Suprapubic skin (tissue), 4 donors: ENCODE data around the gene AGAP1. TPM values are rescaled to one million over a fixed set of nuclear protein-coding genes. Genes with fewer than 3 reads are reported as not detected.

Experiments used
- DNase-seq, 2 donors: peaks; one replicate each; pipeline ENCODE4 v3.0.0-alpha.2; 2019; ENCODE audit warnings: low spot score in 2 of 2
- H3K27ac ChIP-seq: fragments of 200-600 bp; sonication (generic); one replicate; pipeline ENCODE4 v1.5.1; 2019
- H3K27me3 ChIP-seq: fragments of 200-600 bp; sonication (generic); one replicate; pipeline ENCODE4 v1.5.1; 2019
- H3K36me3 ChIP-seq: fragments of 200-600 bp; sonication (generic); one replicate; pipeline ENCODE4 v1.5.1; 2019
- H3K4me1 ChIP-seq: fragments of 200-600 bp; sonication (generic); one replicate; pipeline ENCODE4 v1.5.1; 2019
- H3K4me3 ChIP-seq: fragments of 200-600 bp; sonication (generic); one replicate; pipeline ENCODE4 v1.5.1; 2019; ENCODE audit warnings: mild to moderate bottlenecking
- H3K9me3 ChIP-seq: fragments of 200-600 bp; sonication (generic); one replicate; pipeline ENCODE4 v1.5.1; 2019
- EP300 ChIP-seq: sonication (generic); formaldehyde crosslinking; IDR thresholded peaks from one replicate; pipeline ENCODE4 v1.6.1; 2017; ENCODE audit warnings: antibody characterized with exemption
- POLR2A ChIP-seq, 2 donors: fragments of 450-650 bp; IDR thresholded peaks; one replicate each; pipeline ENCODE4 v1.6.1; 2017; ENCODE audit warnings: antibody characterized with exemption in 2 of 2, mild to moderate bottlenecking in 2 of 2, moderate library complexity in 2 of 2
- POLR2AphosphoS5 ChIP-seq, 3 donors: sonication (generic); formaldehyde crosslinking; IDR thresholded peaks; one replicate each; pipeline ENCODE4 v1.6.1; 2017; ENCODE audit warnings: antibody characterized with exemption in 3 of 3
- WGBS: methylation state at CpG from one replicate; pipeline ENCODE4 v1.1.5; 2018; 5-methylcytosine and 5-hydroxymethylcytosine counted together
- total RNA-seq, 4 donors: library from RNA; depleted of rRNA; stranded (reverse); fragments of >200 nt; gene quantifications; one replicate each; pipeline ENCODE4 v1.1.0, GENCODE V29; 2016
- TF ChIP-seq, protein P1 (sequence below), 2 donors: fragments of 200-600 bp in 1 of 2; fragments of 450-650 bp in 1 of 2; sonication (generic) in 1 of 2; IDR thresholded peaks; one replicate each; pipeline ENCODE4 v1.5.1; 2016 to 2019; ENCODE audit warnings: antibody characterized with exemption in 2 of 2, mild to moderate bottlenecking in 1 of 2, moderate library complexity in 1 of 2

Gene AGAP1
- total RNA-seq, 4 donors from 2014 or later: 14.1 to 30.7 (median 19.4) TPM

DNA sequence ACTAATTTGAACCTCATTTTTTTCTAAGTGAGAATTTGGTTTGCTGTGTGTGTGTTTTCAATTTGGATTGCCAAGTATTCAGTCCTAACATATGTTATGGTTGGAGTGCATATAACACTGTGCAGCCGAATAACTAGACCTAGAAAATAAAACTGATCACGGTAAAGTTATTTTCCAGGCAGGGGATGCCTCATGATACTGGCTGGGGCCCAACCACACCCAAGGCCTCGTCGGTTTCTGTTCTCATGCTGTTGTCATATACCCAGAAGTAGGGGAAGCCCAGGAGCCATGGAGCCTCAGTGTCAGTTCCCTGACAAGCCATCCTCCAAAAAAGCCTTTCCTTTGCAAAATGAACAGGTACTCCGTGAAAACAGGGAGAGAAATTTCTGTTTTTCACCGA, 514.2 kb downstream of the AGAP1 start:
- 52% methylated on average over 6 of the region's 6 CpGs for WGBS
- Histone ChIP-seq H3K4me3 (no peak overlapping the region), H3K27me3 (no peaks in the 10 kb centered on the region), H3K27ac (no peak overlapping the region), H3K9me3 (no peaks in the 10 kb centered on the region), H3K36me3 (no peaks in the 10 kb centered on the region), H3K4me1 (no peaks in the 10 kb centered on the region)
- no peak for DNase-seq
- no peak for TF ChIP-seq EP300
- TF ChIP-seq POLR2A (IDR thresholded peaks at IDR 0.05): no peak
- TF ChIP-seq POLR2AphosphoS5 (IDR thresholded peaks at IDR 0.05): no peak
- TF ChIP-seq, protein P1, sequence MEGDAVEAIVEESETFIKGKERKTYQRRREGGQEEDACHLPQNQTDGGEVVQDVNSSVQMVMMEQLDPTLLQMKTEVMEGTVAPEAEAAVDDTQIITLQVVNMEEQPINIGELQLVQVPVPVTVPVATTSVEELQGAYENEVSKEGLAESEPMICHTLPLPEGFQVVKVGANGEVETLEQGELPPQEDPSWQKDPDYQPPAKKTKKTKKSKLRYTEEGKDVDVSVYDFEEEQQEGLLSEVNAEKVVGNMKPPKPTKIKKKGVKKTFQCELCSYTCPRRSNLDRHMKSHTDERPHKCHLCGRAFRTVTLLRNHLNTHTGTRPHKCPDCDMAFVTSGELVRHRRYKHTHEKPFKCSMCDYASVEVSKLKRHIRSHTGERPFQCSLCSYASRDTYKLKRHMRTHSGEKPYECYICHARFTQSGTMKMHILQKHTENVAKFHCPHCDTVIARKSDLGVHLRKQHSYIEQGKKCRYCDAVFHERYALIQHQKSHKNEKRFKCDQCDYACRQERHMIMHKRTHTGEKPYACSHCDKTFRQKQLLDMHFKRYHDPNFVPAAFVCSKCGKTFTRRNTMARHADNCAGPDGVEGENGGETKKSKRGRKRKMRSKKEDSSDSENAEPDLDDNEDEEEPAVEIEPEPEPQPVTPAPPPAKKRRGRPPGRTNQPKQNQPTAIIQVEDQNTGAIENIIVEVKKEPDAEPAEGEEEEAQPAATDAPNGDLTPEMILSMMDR (IDR thresholded peaks at IDR 0.05): no peak

DNA sequence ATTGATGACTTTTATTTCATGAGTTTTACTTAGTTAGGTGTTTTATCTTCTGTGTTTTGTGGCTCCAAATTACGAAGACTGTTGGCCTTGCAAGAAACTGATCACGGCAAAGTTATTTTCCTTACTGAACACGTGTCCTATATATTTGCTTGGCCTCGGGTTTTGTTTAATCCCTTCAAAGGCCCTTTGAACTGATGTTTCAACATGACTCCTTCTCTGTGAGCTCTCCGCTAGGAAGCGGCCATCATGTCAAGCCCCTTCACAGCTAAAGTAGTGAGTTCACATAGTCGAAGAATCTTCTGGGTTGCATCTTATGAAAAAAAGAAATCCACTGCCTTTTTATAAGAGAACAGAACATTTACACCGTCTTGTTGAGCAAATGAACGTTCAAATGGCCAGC, 515.0 kb downstream of the AGAP1 start:
- Histone ChIP-seq H3K4me3 (no peak overlapping the region), H3K27me3 (no peaks in the 10 kb centered on the region), H3K36me3 (no peaks in the 10 kb centered on the region), H3K9me3 (no peaks in the 10 kb centered on the region), H3K4me1 (no peaks in the 10 kb centered on the region), H3K27ac (no peak overlapping the region)
- no peak for DNase-seq
- TF ChIP-seq POLR2AphosphoS5 (IDR thresholded peaks at IDR 0.05) (no peak), EP300 (no peak), POLR2A (IDR thresholded peaks at IDR 0.05) (no peak)
- TF ChIP-seq, protein P1 (IDR thresholded peaks at IDR 0.05): no peak
- 94% methylated on average over 9 of the region's 9 CpGs for WGBS

DNA sequence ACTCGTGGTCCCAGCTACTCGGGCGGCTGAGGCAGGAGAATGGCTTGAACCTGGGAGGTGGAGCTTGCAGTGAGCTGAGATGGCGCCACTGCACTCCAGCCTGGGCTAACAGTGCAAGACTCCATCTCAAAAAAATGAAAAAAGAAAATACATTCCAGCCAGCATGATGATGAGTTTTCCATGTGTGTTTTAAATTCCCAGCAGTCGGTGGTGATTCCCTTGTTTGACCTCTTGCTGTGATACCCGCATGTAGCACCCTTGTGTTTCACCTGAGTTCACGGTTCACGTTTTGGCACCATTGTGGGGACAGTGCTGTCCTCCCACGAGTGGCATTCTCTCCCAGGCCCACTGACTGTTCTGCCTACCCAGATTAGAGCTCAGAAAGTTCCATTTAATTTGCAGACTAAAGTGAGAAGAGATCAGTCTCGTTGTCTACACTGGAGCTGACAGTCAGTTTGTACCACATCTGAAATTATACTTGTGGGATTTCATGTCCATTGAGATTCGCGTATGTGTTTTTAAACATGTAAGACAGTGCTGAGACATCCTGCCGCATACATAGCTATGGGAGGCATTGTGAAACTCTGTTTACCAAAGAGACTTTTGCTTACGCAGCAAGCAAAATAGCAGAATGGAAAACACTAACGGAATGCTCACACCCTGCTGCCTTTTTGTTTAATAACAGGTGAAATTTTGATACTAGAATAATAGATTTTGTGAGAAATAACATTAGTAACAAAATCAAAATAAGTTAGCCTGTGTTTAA, 517.3 kb downstream of the AGAP1 start:
- no peaks in the 10 kb centered on the region for H3K4me1 ChIP-seq
- H3K4me3 ChIP-seq: no peak overlapping the region
- 89% methylated on average over 15 of the region's 15 CpGs for WGBS
- no peak for DNase-seq
- no peaks in the 10 kb centered on the region for H3K27me3 ChIP-seq
- TF ChIP-seq POLR2AphosphoS5 (IDR thresholded peaks at IDR 0.05) (no peak), EP300 (no peak), POLR2A (IDR thresholded peaks at IDR 0.05) (no peak)
- TF ChIP-seq, protein P1 (IDR thresholded peaks at IDR 0.05): no peak
- H3K9me3 ChIP-seq: no peaks in the 10 kb centered on the region
- no peaks in the 10 kb centered on the region for H3K36me3 ChIP-seq
- H3K27ac ChIP-seq: no peak overlapping the region

DNA sequence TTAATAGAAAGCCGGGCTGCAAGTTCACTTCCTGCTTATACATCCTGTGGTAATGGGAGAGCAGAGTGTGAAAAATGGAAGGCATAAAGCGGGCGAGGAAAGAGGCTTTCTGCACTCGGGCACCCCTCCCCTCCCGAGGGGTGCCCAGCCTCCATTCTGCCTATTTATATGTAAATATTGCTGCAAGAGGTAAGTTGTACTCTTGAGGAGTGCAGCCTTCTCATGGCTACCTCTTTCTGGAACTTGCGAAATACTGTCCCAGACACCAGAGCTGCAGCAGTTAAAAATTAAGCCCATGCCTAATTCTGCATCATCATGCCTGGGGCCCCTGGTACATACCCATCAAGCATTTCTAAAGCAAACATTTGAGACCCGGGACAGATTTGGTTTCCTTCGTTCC, 518.3 kb downstream of the AGAP1 start:
- H3K4me1 ChIP-seq: no peaks in the 10 kb centered on the region
- 79% methylated on average over 8 of the region's 8 CpGs for WGBS
- no peaks in the 10 kb centered on the region for H3K9me3 ChIP-seq
- H3K27me3 ChIP-seq: no peaks in the 10 kb centered on the region
- no peak overlapping the region for H3K27ac ChIP-seq
- TF ChIP-seq EP300 (no peak), POLR2A (IDR thresholded peaks at IDR 0.05) (no peak), POLR2AphosphoS5 (IDR thresholded peaks at IDR 0.05) (no peak)
- TF ChIP-seq, protein P1 (IDR thresholded peaks at IDR 0.05): no peak
- no peaks in the 10 kb centered on the region for H3K36me3 ChIP-seq
- no peak for DNase-seq
- H3K4me3 ChIP-seq: no peak overlapping the region

- Histone ChIP-seq H3K27ac (no peak overlapping the region), H3K36me3 (no peaks in the 10 kb centered on the region), H3K4me3 (no peak overlapping the region), H3K4me1 (no peaks in the 10 kb centered on the region), H3K27me3 (no peaks in the 10 kb centered on the region), H3K9me3 (no peaks in the 10 kb centered on the region)
- TF ChIP-seq POLR2A (IDR thresholded peaks at IDR 0.05): no peak
- no peak for TF ChIP-seq EP300
- TF ChIP-seq, protein P1 (IDR thresholded peaks at IDR 0.05): no peak
- no peak for TF ChIP-seq POLR2AphosphoS5 (IDR thresholded peaks at IDR 0.05)
- WGBS: 81% methylated on average over 25 of the region's 25 CpGs
- DNase-seq: no peak
Measured at GRCh38 chr2:236014408-236015131, 520.7 kb downstream of the AGAP1 start.
